ENCODE measurements around the gene PEX19.

DNA sequence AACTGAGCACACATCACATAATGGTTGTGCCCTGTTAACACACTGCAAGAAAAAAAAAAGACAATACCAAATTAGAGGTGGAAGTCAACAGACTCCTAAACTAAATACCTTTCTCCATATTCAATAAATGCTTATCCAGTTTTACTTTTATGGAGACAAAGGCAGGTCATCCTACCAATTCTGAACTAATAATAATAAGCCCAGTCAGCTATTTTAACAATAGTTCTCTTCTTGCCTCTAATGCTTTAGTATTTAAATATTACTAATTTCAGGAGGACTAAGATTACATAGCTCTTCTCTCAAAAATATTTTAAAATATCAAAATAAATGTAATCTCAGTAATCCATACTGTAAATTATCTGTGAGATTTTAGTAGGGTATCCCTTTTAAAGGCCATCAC, 47.6 kb upstream of the PEX19 start:
- TF ChIP-seq CTCF (IDR thresholded peaks at IDR 0.05; ENCODE audit: insufficient read depth, low read length): no peak
- TF ChIP-seq POLR2AphosphoS5 (IDR thresholded peaks at IDR 0.05; ENCODE audit: low read depth): no peak
- TF ChIP-seq REST (IDR thresholded peaks at IDR 0.05; ENCODE audit: insufficient replicate concordance, low read depth): no peak
- no peak for TF ChIP-seq GABPA (IDR thresholded peaks at IDR 0.05; ENCODE audit: low read depth)
- no peak for TF ChIP-seq SPI1 (IDR thresholded peaks at IDR 0.05; ENCODE audit: borderline replicate concordance, low read depth)

Measured in HL-60 (cell line).